Body of pancreas (tissue), 4 donors: ENCODE measurements around the gene TMEM92. TPM values are rescaled to one million over a fixed set of nuclear protein-coding genes. Genes with fewer than 3 reads are reported as not detected.

Experiments
- ATAC-seq: fragments of 150-250 bp; one replicate; pipeline ENCODE4 v1.9.1; 2016
- DNase-seq, 4 donors: peaks; one replicate each; pipeline ENCODE4 v3.0.0-alpha.2; 2019
- H3K27ac ChIP-seq, 4 donors: fragments of 200-600 bp; sonication (generic); 1 replicate in 3 of 4; 2 replicates in 1 of 4; pipeline versions ENCODE4 v1.5.1 to v1.6.1; 2016 to 2019; ENCODE audit warnings: mild to moderate bottlenecking in 1 of 4, mixed read lengths in 1 of 4, moderate library complexity in 1 of 4
- H3K27me3 ChIP-seq, 2 donors: fragments of 200-600 bp; sonication (generic); one replicate each; pipeline ENCODE4 v1.6.0; 2016; ENCODE audit warnings: mild to moderate bottlenecking in 1 of 2
- H3K36me3 ChIP-seq, 2 donors: fragments of 200-600 bp; sonication (generic); replicated peaks in 1 of 2; 2 replicates each; pipeline ENCODE4 v1.5.1; 2016; ENCODE audit warnings: low read depth in 2 of 2; ENCODE audit not compliant: insufficient read depth in 1 of 2
- H3K4me1 ChIP-seq: fragments of 200-600 bp; sonication (generic); one replicate; pipeline ENCODE4 v1.6.0; 2016
- H3K4me3 ChIP-seq, 2 donors: fragments of 200-600 bp; sonication (generic); 1 replicate in 1 of 2; 2 replicates in 1 of 2; pipeline ENCODE4 v1.5.1; 2016 to 2019
- H3K9me3 ChIP-seq, 3 donors: fragments of 200-600 bp; sonication (generic); 1 replicate in 2 of 3; 2 replicates in 1 of 3; pipeline ENCODE4 v1.5.1; 2016
- POLR2A ChIP-seq, 3 donors: fragments of 450-650 bp; IDR thresholded peaks; one replicate each; pipeline ENCODE4 v1.6.1; 2016; ENCODE audit warnings: antibody characterized with exemption in 3 of 3, mild to moderate bottlenecking in 2 of 3
- WGBS, 2 donors: methylation state at CpG; one replicate each; pipeline ENCODE4 v1.1.5; 2017; 5-methylcytosine and 5-hydroxymethylcytosine counted together
- intact Hi-C: fragments of 100-400 bp; cut with DNase I; formaldehyde crosslinking; loops from one replicate; pipeline ENCODE4 v1.15.1; 2023
- total RNA-seq, 2 donors: library from RNA; depleted of rRNA; stranded (reverse); fragments of >200 nt; gene quantifications; one replicate each; pipeline ENCODE4 v1.1.0, GENCODE V29; 2016
- TF ChIP-seq, protein P1 (sequence below), 7 experiments: fragments of 450-650 bp in 4 of 7; fragments of 200-600 bp in 3 of 7; sonication (generic) in 3 of 7; IDR thresholded peaks; one replicate each; pipeline ENCODE4 v1.5.1; 2016 to 2019; ENCODE audit warnings: antibody characterized with exemption in 7 of 7

The TMEM92 gene
- total RNA-seq, 2 donors from 2014 or later = not detected

DNA sequence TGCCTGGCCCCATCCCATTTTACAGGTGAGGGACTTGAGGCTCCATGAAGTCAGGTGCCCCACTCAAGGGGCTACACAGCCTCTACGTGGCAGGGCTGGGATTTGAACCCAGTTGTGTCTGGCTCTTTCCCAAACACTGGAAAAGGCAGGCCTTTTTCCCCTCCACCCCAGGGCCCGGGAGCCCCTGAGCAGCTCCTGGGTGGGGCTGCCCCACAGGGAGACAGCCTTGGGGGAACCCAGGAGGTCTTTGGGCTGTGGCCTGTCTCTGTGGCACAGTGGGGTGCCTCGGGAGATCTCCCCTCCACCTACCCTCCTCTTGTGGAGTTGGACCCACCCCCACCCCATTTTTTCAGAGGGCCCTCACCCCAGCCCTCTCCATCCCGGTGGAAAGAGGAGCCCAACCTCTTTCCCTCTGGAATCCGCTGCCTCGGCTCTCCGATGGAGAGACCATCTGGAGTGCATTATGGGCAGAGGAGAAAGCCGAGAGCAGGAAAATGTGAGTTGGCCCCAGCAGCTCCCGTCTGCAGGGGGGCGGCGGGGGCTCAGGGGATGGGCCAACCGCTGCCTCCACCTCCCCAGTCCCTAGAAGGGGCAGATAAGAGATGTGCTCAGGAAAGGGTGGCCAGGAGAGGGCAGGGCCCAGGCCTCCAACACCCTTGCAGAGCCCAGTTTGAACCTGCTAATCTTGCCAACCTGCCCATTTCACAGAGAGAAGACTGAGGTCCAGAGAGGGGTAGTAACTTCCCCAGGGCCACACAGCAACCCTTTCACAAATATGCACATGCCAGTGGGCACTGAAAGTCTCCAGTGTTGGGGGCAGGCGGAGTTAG is 15.4 kb upstream of the TMEM92 start:
- no peaks in the 10 kb centered on the region for H3K27me3 ChIP-seq
- no peaks in the 10 kb centered on the region for H3K4me1 ChIP-seq
- intact Hi-C loops = no loop called here
- DNase-seq (no peak), ATAC-seq (no peak)
- no peaks in the 10 kb centered on the region for H3K36me3 ChIP-seq
- H3K9me3 ChIP-seq = no peaks in the 10 kb centered on the region
- no peak for TF ChIP-seq POLR2A (IDR thresholded peaks at IDR 0.05)
- TF ChIP-seq, protein P1, sequence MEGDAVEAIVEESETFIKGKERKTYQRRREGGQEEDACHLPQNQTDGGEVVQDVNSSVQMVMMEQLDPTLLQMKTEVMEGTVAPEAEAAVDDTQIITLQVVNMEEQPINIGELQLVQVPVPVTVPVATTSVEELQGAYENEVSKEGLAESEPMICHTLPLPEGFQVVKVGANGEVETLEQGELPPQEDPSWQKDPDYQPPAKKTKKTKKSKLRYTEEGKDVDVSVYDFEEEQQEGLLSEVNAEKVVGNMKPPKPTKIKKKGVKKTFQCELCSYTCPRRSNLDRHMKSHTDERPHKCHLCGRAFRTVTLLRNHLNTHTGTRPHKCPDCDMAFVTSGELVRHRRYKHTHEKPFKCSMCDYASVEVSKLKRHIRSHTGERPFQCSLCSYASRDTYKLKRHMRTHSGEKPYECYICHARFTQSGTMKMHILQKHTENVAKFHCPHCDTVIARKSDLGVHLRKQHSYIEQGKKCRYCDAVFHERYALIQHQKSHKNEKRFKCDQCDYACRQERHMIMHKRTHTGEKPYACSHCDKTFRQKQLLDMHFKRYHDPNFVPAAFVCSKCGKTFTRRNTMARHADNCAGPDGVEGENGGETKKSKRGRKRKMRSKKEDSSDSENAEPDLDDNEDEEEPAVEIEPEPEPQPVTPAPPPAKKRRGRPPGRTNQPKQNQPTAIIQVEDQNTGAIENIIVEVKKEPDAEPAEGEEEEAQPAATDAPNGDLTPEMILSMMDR (IDR thresholded peaks at IDR 0.05) = no peak
- no peak overlapping the region for H3K27ac ChIP-seq
- no peak overlapping the region for H3K4me3 ChIP-seq
- 68 to 69% methylated on average over 12 to 13 of the region's 13 CpGs for WGBS, 2 donors

DNA sequence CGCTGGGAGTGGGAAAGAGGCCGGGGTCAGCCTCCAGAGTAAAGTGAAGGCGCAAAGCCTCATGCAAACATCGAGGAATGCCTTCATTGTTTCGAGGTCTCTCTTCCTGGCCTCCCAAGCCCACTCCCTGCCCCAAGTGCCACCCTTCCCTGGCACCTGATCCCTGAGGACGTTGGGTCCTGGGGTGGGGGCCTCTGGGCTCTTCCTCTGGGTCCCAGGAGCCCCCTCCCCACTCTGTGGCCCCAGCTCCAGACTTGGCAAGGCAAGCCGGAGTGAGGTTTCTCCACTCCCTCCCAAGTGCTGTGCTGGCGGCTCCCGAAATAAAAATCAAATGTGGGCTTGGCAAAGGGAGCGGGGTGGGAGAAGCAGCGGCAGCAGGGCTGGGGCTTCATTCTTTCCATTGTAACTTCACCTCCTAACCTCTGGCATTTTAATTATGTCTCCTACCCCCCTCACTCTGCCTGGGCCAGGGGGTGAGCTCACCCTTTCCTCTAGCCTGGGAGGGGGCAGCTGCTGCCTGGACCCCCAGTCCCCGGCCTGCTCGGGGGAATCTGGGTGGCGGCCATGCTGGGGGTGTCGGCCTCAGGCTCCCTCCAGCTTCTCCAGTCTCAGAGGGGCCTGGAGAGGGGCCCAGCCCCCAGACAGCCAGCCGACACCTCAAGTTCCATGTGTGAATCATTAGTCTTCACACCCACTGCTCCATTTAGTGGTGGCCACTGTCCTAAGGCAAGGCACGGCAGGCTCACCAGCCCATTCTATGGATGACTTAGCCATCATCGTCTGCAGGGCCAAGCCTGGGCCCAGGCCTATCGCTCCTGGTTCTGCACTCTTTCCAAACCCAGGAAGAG is 14.6 kb upstream of the TMEM92 start:
- no peaks in the 10 kb centered on the region for H3K36me3 ChIP-seq
- H3K27ac ChIP-seq = no peak overlapping the region
- no peak for ATAC-seq
- H3K4me3 ChIP-seq = no peak overlapping the region
- no peaks in the 10 kb centered on the region for H3K27me3 ChIP-seq
- no peaks in the 10 kb centered on the region for H3K4me1 ChIP-seq
- intact Hi-C loops = no loop called here
- H3K9me3 ChIP-seq = no peaks in the 10 kb centered on the region
- no peak for DNase-seq
- no peak for TF ChIP-seq POLR2A (IDR thresholded peaks at IDR 0.05)
- TF ChIP-seq, protein P1 (IDR thresholded peaks at IDR 0.05) = no peak
- 69 to 79% methylated on average over 19 of the region's 19 CpGs for WGBS, 2 donors

DNA sequence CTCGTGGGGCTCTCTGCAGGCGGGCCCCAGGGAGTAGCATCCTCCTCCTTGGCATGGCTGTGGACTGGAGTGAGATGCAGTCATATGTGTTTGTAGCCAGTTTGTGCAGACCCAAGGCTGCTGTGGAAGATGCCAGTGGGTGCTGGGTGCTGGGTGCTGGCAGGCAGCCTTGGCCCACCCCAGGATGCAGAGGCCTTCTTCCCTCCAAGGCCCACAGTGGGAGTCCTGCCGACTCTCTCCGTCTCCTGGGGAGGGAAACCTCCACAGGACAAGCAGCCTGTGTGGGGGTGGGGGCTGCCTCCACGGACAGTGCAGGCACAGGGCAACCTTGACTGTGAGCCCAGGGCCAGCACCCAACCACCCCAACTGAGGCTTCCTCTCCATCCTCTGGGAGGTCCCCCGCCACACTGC is 13.8 kb upstream of the TMEM92 start:
- Histone ChIP-seq H3K4me3 (no peak overlapping the region), H3K27ac (no peak overlapping the region), H3K27me3 (no peaks in the 10 kb centered on the region), H3K36me3 (no peaks in the 10 kb centered on the region), H3K4me1 (no peaks in the 10 kb centered on the region), H3K9me3 (no peaks in the 10 kb centered on the region)
- intact Hi-C loops = no loop called here
- WGBS, 2 donors = 72 to 92% methylated on average over 2 to 6 of the region's 6 CpGs
- TF ChIP-seq, protein P1 (IDR thresholded peaks at IDR 0.05) = no peak
- TF ChIP-seq POLR2A (IDR thresholded peaks at IDR 0.05) = no peak
- no peak for DNase-seq
- no peak for ATAC-seq

DNA sequence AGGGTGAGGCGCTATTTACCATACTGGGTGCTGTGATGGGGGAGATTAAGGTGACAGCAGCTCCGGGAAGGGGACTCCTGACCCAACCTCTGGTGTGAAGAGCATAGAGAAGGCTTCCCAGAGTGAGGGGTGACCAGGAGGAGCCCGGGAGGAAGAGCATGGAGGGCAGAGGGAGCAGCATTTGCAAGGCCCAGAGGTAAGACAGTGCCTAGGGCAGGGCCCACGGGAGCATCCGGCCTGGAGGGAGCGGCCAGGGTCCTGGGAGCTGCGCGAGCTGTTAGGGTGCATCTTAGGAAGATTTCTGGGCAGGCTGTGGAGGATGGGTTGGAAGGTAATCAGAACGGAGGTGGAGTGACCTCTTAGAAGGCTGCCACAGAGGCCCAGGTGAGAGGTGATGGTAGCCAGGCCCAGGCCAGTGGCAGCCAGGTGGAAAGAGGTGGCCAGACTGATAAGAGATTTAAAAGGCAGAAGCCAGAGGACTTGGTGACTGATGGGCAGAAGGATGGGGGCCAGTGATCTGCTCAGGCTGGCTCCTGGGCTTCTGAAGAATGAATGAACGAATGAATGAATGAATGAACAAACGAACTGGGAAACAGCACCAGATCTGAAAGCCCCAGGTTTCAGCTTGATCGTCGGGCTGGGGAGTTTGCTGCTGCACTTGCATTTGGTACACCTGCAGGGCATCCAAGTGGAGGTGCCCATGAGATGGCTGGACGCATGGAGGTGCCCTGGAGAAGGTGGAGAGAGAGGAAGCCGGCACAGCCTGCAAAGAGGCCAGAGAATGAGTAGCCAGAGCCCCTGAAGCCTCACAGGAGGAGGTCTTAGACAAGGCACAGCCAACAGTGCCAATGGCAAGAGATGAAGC is 13.0 kb upstream of the TMEM92 start:
- intact Hi-C loops = no loop called here
- Histone ChIP-seq H3K36me3 (no peaks in the 10 kb centered on the region), H3K27ac (no peak overlapping the region), H3K9me3 (no peaks in the 10 kb centered on the region), H3K4me3 (no peak overlapping the region), H3K27me3 (no peaks in the 10 kb centered on the region), H3K4me1 (no peaks in the 10 kb centered on the region)
- no peak for ATAC-seq
- 71% methylated on average over 15 of the region's 15 CpGs for WGBS, 2 donors
- TF ChIP-seq POLR2A (IDR thresholded peaks at IDR 0.05) = no peak
- TF ChIP-seq, protein P1 (IDR thresholded peaks at IDR 0.05) = no peak
- DNase-seq = no peak
